Measurements from ENCODE around the gene ZNF480.
"Not testable (repeated sequence)": the region's sequence is repeated elsewhere in the genome, so short reads cannot be mapped to it uniquely, and the experiment has no call there.

The ZNF480 gene

DNA sequence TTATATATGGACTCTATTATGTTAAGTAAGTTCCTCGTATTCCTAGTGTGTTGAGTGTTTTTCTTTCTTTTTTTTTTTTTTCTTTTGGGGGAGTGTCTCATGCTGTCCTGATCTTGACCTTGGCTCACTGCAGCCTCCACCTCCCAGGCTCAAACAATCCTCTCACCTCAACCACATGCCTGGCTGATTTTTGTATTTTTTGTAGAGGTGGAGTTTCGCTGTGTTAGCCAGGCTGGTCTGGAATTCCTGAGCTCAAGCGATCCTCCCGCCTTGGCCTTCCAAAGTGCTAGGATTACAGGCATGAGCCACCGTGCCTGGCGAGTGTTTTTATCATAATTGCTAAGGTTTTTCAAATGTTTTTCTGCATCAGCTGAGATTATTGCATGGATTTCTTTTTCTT is 10.7 kb upstream of the ZNF480 start:
- H3K36me3 ChIP-seq = peaks cover 84 to 96% (median 91%) of the 10 kb centered on the region in 3 donors
- no peaks in the 10 kb centered on the region for H3K4me1 ChIP-seq
- intact Hi-C loops (cut with DNase I; ENCODE audit: low total_unique reads) = no loop called here
- no peaks in the 10 kb centered on the region for H3K27me3 ChIP-seq
- no peak overlapping the region for H3K27ac ChIP-seq
- TF ChIP-seq, protein P1, sequence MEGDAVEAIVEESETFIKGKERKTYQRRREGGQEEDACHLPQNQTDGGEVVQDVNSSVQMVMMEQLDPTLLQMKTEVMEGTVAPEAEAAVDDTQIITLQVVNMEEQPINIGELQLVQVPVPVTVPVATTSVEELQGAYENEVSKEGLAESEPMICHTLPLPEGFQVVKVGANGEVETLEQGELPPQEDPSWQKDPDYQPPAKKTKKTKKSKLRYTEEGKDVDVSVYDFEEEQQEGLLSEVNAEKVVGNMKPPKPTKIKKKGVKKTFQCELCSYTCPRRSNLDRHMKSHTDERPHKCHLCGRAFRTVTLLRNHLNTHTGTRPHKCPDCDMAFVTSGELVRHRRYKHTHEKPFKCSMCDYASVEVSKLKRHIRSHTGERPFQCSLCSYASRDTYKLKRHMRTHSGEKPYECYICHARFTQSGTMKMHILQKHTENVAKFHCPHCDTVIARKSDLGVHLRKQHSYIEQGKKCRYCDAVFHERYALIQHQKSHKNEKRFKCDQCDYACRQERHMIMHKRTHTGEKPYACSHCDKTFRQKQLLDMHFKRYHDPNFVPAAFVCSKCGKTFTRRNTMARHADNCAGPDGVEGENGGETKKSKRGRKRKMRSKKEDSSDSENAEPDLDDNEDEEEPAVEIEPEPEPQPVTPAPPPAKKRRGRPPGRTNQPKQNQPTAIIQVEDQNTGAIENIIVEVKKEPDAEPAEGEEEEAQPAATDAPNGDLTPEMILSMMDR (IDR thresholded peaks at IDR 0.05) = no peak
- DNase-seq = no peak
- H3K9me3 ChIP-seq = no peaks in the 10 kb centered on the region
- no peak overlapping the region for H3K4me3 ChIP-seq

DNA sequence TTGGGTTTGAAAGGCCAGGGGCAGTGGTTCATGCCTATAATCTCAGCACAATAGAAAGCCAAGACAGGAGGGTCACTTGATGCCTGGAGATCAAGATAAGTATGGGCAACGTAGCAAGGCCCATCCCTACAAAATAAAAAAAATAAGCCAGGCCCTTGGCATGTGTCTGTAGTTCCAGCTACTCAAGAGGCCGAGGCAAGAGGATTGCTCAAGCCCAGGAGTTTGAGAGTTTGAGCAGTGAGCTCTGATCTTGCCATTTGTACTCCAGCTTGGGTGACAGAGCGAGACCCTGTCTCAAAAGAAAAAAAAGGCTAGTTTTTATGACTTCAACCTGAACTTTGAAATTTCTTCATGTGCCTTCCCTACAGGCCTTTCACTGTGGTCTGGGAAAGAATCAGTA is 5.2 kb upstream of the ZNF480 start:
- Histone ChIP-seq H3K27me3 (no peaks in the 10 kb centered on the region), H3K9me3 (peaks cover 0 to 4% (median 0%) of the 10 kb centered on the region in 3 donors), H3K36me3 (peaks cover 48 to 66% (median 48%) of the 10 kb centered on the region in 3 donors), H3K27ac (no peak overlapping the region), H3K4me1 (peaks cover 0 to 8% (median 2%) of the 10 kb centered on the region in 4 donors), H3K4me3 (no peak overlapping the region)
- DNase-seq = no peak
- intact Hi-C loops (cut with DNase I; ENCODE audit: low total_unique reads) = no loop called here
- TF ChIP-seq, protein P1 (IDR thresholded peaks at IDR 0.05) = no peak

- H3K27me3 ChIP-seq; DNase-seq; H3K9me3 ChIP-seq; intact Hi-C loops (cut with DNase I; ENCODE audit: low total_unique reads); H3K4me3 ChIP-seq; H3K27ac ChIP-seq: not testable (repeated sequence)
- Histone ChIP-seq H3K36me3 (peaks cover 39 to 58% (median 40%) of the 10 kb centered on the region in 3 donors), H3K4me1 (peaks cover 0 to 12% (median 6%) of the 10 kb centered on the region in 4 donors)
Measured at GRCh38 chr19:52292946-52293345, 4.0 kb upstream of the ZNF480 start.

DNA sequence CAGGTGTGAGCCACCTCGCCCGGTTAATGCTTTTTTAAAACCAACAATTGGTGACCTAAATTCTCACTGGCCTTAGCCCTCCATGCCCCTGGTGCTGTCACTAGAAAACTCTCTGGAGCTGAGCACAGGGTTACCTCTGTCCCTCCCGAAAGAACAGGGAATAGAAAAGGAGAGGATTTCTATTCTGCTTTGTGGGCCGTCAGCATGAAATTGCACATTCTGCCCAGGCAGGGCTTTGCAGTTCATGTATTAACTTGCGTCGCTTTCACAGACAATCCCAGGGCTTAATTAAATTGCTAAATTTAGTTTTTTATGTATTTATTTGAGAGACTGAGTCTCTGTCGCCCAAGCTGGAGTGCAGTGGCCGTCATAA is 583 bp upstream of the ZNF480 start:
- Histone ChIP-seq H3K9me3 (peaks cover 0 to 4% (median 0%) of the 10 kb centered on the region in 3 donors), H3K4me3 (peak overlapping the region; percentile 83 to 96), H3K4me1 (peaks cover 0 to 15% (median 9%) of the 10 kb centered on the region in 4 donors), H3K36me3 (peaks cover 21 to 42% (median 28%) of the 10 kb centered on the region in 3 donors), H3K27me3 (no peaks in the 10 kb centered on the region), H3K27ac (peak overlapping the region; percentile 83 to 96)
- DNase-seq = no peak
- intact Hi-C loops (cut with DNase I; ENCODE audit: low total_unique reads) = no loop called here
- TF ChIP-seq, protein P1 (IDR thresholded peaks at IDR 0.05) = no peak

- TF ChIP-seq, protein P1 (IDR thresholded peaks at IDR 0.05) = no peak
- intact Hi-C loops (cut with DNase I; ENCODE audit: low total_unique reads) = no loop called here
- Histone ChIP-seq H3K27me3 (no peaks in the 10 kb centered on the region), H3K36me3 (peaks cover 29 to 43% (median 38%) of the 10 kb centered on the region in 3 donors), H3K9me3 (peaks cover 0 to 10% (median 4%) of the 10 kb centered on the region in 3 donors), H3K27ac (peak overlapping the region; percentile 96 to 97), H3K4me1 (peaks cover 0 to 15% (median 9%) of the 10 kb centered on the region in 4 donors), H3K4me3 (peak overlapping the region; percentile 83 to 96)
- no peak for DNase-seq
Measured at GRCh38 chr19:52297601-52298364, 814 bp downstream of the ZNF480 start.

DNA sequence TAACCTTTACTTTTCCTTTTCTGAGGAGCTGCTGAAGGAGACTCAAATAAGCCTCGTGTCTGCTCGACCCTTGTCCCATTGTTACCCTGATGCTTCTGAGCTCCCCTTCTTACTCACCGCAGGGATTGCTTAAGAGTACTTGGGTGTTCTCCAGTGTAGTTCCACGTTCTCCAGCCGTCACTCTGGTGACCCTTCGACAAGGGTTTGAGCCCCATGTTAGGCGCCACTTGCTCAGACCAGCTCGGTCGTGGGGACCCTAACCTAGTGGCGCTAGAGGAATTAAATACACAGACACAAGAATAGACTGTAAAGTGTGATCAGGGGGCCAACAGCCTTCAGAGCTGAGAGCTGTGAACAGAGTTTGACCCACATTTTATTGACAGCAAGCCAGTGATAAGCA is 10.3 kb downstream of the ZNF480 start:
- intact Hi-C loops (cut with DNase I; ENCODE audit: low total_unique reads) = no loop called here
- DNase-seq = no peak
- Histone ChIP-seq H3K36me3 (peaks cover 93 to 99% (median 94%) of the 10 kb centered on the region in 3 donors), H3K4me1 (no peaks in the 10 kb centered on the region), H3K4me3 (no peak overlapping the region), H3K27me3 (no peaks in the 10 kb centered on the region), H3K27ac (no peak overlapping the region), H3K9me3 (peaks cover 11 to 95% (median 68%) of the 10 kb centered on the region in 3 donors)
- TF ChIP-seq, protein P1 (IDR thresholded peaks at IDR 0.05) = no peak

Measured in tibial artery (tissue), 4 donors.